PC-9 (cell line): Measurements from ENCODE around the gene NRDC.

Source experiments
- EZH2 ChIP-seq: fragments of 200-600 bp; sonication (generic); IDR thresholded peaks from 2 replicates; pipeline ENCODE4 v1.8.0; 2017; ENCODE audit warnings: antibody characterized with exemption, low read depth
- TF ChIP-seq, protein P1 (sequence below): fragments of 200-600 bp; sonication (generic); conservative IDR thresholded peaks from 2 replicates; pipeline ENCODE4 v1.6.1; 2017; ENCODE audit warnings: mixed run types, antibody characterized with exemption, mild to moderate bottlenecking, moderate library complexity

DNA sequence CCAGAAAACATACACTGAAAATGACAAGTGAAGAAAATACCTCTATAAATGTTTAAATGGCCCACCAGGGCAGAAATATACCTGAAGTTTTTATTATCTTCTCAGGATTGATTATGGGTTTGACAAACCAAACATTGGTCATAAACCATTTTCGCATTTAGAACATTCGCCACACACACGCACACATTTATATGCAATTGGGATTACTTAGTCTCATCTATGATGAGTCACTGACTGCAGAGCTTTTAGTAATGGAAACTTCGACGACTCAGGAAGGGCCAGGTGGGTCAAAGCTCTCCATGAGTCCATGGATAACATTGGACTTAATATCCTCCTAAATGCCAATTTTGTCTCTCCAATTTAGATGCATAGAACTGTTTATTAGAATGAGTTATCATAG is 16.9 kb downstream of the NRDC start:
- TF ChIP-seq, protein P1, sequence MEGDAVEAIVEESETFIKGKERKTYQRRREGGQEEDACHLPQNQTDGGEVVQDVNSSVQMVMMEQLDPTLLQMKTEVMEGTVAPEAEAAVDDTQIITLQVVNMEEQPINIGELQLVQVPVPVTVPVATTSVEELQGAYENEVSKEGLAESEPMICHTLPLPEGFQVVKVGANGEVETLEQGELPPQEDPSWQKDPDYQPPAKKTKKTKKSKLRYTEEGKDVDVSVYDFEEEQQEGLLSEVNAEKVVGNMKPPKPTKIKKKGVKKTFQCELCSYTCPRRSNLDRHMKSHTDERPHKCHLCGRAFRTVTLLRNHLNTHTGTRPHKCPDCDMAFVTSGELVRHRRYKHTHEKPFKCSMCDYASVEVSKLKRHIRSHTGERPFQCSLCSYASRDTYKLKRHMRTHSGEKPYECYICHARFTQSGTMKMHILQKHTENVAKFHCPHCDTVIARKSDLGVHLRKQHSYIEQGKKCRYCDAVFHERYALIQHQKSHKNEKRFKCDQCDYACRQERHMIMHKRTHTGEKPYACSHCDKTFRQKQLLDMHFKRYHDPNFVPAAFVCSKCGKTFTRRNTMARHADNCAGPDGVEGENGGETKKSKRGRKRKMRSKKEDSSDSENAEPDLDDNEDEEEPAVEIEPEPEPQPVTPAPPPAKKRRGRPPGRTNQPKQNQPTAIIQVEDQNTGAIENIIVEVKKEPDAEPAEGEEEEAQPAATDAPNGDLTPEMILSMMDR: no peak
- TF ChIP-seq EZH2: no peak
